ENCODE data around the gene PTGER4.
"Not testable (repeated sequence)": the region's sequence is repeated elsewhere in the genome, so short reads cannot be mapped to it uniquely, and the experiment has no call there.

PTGER4 gene

DNA sequence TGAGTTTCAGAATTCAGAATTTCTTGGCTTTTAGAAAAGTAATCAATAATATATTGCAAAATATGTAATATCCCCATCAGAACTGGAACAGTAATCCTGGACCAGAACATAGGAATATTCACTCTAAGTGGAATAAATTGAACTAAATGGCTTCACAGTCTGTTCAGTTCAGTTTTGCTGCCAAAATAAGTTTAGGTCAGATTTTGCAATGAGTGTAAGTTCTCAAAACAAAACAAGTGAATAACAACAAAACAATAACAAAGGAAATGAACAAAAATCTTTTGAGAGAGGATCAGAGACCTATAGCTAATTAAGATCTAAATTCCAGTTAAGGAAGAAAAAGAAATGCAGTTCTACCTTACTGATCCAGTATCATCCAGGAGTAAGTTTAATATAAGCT lies 9.3 kb downstream of the PTGER4 start:
- no peak overlapping the region for H3K4me3 ChIP-seq (ENCODE audit: low read depth, low read length)
- TF ChIP-seq, protein P1, sequence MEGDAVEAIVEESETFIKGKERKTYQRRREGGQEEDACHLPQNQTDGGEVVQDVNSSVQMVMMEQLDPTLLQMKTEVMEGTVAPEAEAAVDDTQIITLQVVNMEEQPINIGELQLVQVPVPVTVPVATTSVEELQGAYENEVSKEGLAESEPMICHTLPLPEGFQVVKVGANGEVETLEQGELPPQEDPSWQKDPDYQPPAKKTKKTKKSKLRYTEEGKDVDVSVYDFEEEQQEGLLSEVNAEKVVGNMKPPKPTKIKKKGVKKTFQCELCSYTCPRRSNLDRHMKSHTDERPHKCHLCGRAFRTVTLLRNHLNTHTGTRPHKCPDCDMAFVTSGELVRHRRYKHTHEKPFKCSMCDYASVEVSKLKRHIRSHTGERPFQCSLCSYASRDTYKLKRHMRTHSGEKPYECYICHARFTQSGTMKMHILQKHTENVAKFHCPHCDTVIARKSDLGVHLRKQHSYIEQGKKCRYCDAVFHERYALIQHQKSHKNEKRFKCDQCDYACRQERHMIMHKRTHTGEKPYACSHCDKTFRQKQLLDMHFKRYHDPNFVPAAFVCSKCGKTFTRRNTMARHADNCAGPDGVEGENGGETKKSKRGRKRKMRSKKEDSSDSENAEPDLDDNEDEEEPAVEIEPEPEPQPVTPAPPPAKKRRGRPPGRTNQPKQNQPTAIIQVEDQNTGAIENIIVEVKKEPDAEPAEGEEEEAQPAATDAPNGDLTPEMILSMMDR (IDR thresholded peaks at IDR 0.05; ENCODE audit: low read depth, low read length, missing control alignments), result no peak
- in situ Hi-C loops (cut with HindIII; ENCODE audit: low sequenced_read_pairs), result loop anchor here (5.0 to 10.0 kb wide), 2 partner anchors 972 to 1104 kb away; no protein-coding TSS in a partner anchor
- DNase-seq (ENCODE audit: low read depth), result no peak

DNA sequence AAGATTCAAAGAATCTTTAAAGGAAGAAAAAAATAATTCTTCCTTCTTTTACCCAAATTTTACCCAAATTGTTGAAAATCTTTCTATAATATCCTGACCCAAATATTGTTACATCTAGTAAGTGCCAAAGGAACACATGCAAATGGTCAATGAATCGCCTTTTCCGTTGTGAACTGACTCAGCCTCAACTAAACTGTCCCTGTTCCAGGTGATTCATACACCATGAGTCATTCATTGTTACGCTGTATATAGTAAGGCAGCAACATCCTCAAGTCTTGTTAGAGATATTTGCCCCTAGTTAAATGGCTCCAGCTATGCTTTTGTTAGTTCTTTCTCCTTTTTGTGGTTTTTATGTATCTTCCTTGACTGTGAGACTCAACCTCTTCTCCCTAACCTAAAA lies 9.7 kb downstream of the PTGER4 start:
- in situ Hi-C loops (cut with HindIII; ENCODE audit: low sequenced_read_pairs), result loop anchor here (5.0 to 10.0 kb wide), 2 partner anchors 972 to 1105 kb away; no protein-coding TSS in a partner anchor
- DNase-seq (ENCODE audit: low read depth), result peak; percentile 97
- TF ChIP-seq, protein P1 (IDR thresholded peaks at IDR 0.05; ENCODE audit: low read depth, low read length, missing control alignments), result no peak
- H3K4me3 ChIP-seq (ENCODE audit: low read depth, low read length), result no peak overlapping the region

DNA sequence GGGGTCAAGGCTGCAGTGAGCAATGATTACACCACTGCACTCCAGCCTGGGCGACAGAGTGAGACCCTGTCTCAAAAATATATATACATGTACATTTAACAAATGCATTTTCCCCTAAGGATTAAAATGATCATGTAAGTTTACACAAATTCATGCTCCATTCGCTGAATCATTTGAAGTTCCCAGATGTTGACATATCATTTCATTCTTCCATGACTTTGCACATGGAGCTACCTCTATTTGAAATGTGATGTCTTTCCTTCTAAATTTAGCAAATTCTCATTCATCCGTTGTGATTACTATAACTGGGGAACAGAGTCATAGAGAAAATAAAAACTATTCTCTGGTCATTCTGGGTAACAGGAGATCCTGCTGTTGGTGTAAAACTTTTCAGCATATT lies 10.6 kb downstream of the PTGER4 start:
- no peak overlapping the region for H3K4me3 ChIP-seq (ENCODE audit: low read depth, low read length)
- in situ Hi-C loops (cut with HindIII; ENCODE audit: low sequenced_read_pairs), result no loop called here
- TF ChIP-seq, protein P1 (IDR thresholded peaks at IDR 0.05; ENCODE audit: low read depth, low read length, missing control alignments), result no peak
- no peak for DNase-seq (ENCODE audit: low read depth)

DNA sequence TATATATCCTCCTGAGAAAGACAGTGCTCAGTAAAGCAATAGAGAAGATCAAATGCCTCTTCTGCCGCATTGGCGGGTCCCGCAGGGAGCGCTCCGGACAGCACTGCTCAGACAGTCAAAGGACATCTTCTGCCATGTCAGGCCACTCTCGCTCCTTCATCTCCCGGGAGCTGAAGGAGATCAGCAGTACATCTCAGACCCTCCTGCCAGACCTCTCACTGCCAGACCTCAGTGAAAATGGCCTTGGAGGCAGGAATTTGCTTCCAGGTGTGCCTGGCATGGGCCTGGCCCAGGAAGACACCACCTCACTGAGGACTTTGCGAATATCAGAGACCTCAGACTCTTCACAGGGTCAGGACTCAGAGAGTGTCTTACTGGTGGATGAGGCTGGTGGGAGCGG lies 12.2 kb downstream of the PTGER4 start:
- in situ Hi-C loops (cut with HindIII; ENCODE audit: low sequenced_read_pairs), result no loop called here
- DNase-seq (ENCODE audit: low read depth), result no peak
- TF ChIP-seq, protein P1 (IDR thresholded peaks at IDR 0.05; ENCODE audit: low read depth, low read length, missing control alignments), result no peak
- H3K4me3 ChIP-seq (ENCODE audit: low read depth, low read length), result no peak overlapping the region

DNA sequence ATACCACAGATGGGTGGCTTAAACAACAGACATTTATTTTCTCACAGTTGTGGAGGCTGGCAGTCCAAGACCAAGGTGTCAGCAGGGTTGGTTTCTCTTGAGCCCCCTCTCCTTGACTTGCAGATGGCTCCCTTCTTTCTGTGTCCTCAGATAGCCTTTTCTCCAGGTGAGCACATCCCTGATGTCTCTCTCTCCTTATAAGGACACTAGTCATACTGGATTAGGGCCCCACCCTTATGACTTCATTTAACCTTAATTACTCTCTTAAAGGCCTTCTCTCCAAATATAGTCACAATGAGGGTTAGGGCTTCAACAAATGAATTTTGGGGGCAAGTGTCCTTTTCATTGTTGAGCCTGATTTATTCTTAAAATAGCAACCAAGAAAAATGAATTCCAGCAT lies 14.7 kb downstream of the PTGER4 start:
- TF ChIP-seq, protein P1 (IDR thresholded peaks at IDR 0.05; ENCODE audit: low read depth, low read length, missing control alignments), result no peak
- no peak for DNase-seq (ENCODE audit: low read depth)
- H3K4me3 ChIP-seq (ENCODE audit: low read depth, low read length), result no peak overlapping the region
- in situ Hi-C loops (cut with HindIII; ENCODE audit: low sequenced_read_pairs), result no loop called here

DNA sequence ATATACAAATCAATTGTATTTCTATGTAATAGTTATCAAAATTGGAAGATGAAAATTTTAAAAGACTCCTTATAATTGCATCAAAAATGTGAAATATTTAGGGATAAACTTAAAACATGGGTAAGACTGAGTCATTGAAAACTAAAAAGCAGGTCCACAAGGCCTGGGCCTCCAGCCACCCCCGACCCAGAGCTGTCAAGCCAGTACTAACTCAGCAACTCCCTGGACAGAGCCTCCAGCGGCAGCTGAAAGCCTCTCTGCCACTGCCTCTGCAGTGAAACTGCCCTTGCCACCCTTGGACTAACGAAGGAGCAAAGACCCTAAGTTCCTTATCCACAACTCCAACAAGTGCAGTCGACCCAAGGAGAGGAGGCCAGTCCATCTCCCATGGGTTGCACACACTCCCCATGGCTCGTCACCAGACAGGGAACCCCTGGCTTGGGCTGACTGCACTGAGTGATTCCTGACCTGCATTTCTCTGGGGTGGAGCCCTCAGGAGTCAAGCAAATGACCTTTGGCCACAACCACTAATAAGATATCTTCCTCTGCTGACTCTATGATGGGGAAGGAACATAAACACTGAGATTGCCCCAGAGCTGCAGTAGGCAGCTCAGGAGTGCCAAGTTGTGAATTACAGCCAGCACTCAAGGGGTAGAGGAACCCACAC lies 20.5 kb downstream of the PTGER4 start:
- TF ChIP-seq, protein P1 (IDR thresholded peaks at IDR 0.05; ENCODE audit: low read depth, low read length, missing control alignments), result no peak
- DNase-seq (ENCODE audit: low read depth), result no peak
- in situ Hi-C loops (cut with HindIII; ENCODE audit: low sequenced_read_pairs), result no loop called here
- no peak overlapping the region for H3K4me3 ChIP-seq (ENCODE audit: low read depth, low read length)

DNA sequence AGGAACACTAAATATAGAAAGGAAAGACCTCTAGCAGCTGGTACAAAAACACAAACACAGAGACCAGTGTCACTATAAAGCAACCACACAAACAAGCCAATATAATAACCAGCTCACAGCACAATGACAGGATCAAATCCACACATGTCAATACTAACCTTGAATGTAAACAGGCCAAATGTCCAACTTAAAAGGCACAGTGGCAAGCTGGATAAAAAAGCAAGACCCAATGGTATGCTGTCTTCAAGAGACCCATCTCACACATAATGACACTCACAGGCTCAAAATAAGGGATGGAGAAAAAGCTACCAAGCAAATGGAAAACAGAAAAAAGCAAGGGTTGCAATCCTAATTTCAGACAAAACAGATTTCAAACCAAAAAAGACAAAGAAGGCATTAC lies 22.3 kb downstream of the PTGER4 start:
- DNase-seq (ENCODE audit: low read depth); H3K4me3 ChIP-seq (ENCODE audit: low read depth, low read length); in situ Hi-C loops (cut with HindIII; ENCODE audit: low sequenced_read_pairs): not testable (repeated sequence)

DNA sequence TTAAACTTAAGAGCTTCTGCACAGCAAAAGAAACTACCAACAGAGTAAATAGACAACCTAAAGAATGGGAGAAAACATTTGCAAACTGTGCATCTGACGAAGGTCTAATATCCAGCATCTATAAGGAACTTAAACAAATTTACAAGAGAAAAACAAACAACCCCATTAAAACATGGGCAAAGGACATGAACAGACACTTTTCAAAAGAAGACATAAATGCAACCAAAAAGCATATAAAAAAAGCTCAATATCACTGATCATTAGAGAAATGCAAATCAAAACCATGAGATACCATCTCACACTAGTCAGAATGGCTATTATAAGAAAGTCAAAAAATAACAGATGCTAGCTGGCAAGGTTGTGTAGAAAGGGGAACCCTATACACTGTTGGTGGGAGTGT lies 25.8 kb downstream of the PTGER4 start:
- in situ Hi-C loops (cut with HindIII; ENCODE audit: low sequenced_read_pairs); H3K4me3 ChIP-seq (ENCODE audit: low read depth, low read length); DNase-seq (ENCODE audit: low read depth): not testable (repeated sequence)

DNA sequence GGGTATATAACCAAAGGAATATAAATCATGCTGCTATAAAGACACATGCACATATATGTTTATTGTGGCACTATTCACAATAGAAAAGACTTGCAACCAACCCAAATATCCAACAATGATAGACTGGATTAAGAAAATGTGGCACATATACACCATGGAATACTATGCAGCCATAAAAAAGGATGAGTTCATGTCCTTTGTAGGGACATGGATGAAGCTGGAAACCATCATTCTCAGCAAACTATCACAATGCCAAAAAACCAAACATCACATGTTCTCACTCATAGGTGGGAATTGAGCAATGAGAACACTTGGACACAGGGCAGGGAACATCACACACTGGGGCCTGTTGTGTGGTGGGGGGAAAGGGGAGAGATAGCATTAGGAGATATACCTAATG lies 30.9 kb downstream of the PTGER4 start:
- in situ Hi-C loops (cut with HindIII; ENCODE audit: low sequenced_read_pairs); DNase-seq (ENCODE audit: low read depth): not testable (repeated sequence)

More for the DNA sequence above, 30.9 kb downstream of the PTGER4 start:
- H3K4me3 ChIP-seq (ENCODE audit: low read depth, low read length), result not testable (repeated sequence)

Data from astrocyte of the cerebellum (primary cell).